ENCODE results near the gene OR2W1.

OR2W1 gene, protein sequence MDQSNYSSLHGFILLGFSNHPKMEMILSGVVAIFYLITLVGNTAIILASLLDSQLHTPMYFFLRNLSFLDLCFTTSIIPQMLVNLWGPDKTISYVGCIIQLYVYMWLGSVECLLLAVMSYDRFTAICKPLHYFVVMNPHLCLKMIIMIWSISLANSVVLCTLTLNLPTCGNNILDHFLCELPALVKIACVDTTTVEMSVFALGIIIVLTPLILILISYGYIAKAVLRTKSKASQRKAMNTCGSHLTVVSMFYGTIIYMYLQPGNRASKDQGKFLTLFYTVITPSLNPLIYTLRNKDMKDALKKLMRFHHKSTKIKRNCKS

DNA sequence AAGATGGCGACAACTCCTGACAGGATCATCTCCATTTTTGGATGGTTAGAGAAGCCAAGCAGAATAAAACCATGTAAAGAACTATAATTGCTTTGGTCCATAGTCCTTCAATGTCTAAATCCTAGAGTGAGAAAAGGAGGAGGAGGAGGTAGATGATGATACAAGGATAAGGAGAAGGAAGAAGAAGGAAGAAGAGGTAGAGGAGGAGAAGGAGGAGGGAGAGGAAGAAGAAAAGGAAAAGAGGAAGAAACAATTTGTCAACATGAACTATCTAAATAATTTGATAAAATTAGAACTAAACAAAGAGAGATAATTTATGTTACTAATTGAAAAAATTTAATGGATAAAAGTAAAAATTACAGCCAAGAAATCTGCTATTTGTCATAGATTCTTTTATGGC, at the start of gene OR2W1:
TSS of gene OR2W1 (minus strand) at position 101 of the 400 bp plus-strand sequence. CDS start at position 101, 0 bp downstream.
- DNase-seq, result no peak

DNA sequence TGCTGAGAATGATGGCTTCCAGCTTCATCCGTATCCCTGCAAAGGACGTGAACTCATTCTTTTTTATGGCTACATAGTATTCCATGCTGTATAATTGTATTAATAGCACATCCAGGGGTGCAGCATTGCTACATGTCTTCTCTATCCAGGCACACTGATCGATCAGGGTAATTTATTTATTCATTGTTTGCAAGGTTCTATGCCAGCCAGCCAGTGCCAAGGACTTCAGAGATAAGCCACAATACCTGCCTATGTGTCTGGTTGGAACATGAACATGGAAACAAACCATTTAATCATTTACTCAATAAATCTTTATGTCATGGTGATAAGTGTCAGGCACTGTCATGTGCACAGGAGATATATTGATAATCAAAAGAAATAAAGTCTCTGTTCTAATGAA, 48.0 kb upstream of the OR2W1 start:
- no peak for DNase-seq

DNA sequence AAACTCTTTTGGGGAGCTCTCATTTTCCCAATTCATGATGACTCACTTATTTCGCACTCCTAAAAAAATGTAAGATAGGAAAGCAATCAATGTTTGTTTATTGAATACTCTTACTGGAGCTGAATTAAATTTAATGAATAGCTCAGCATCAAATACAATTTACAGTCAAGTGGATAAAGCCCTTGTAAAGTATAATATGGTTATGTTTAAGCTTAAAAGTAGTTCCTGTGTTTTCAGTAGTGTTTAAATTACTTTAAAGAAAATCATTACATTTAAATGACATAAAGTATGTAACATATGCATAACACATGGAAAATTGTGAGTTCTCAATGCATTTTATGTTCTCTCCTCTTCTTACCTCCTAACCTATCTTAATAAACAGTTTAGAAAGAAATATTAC, 42.2 kb upstream of the OR2W1 start, which contains the start of gene OR2B3:
TSS of gene OR2B3 (minus strand) at position 101 of the 400 bp plus-strand sequence. CDS start at position 36, 65 bp downstream.
- DNase-seq, result no peak

DNA sequence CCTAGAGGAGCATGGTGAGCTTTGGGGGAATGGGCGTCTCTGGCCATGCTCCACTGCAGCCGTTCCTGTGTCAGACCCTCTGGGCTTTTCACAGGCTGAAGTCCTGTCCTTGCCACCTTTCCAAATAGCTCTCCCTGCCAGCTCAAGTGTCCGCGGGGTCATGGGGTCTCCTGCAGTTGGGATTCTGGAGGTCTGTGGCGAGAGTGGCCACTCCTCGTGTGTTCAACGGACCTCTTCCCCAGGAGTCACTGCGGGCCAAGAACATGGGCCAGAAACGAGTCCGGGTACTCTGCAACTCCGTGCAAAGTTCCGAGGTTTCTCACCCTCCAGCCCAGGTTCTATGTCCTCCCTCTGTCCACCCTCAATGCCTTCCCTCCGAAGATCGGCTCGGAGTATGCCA, 37.5 kb upstream of the OR2W1 start:
- no peak for DNase-seq

DNA sequence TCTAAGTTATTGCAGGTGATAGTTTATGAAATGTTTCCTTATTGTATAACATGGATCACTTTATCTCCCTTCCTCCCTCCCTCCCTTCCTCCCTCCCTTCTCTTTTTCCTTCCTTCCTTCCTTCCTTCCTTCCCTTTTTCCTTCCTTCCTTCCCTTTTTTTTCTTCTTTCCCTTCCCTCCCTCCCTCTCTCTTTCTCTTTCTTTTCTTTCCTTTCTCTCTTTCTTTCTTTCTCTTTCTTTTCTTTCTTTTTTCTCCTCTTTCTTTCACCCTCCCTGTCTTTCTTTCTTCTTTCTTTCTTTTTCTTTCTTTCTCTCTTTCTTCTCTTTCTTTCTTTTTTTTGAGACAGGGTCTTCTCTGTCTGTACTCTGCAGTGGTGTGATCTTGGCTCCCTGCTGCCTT, 36.3 kb upstream of the OR2W1 start:
- DNase-seq, result no peak

DNA sequence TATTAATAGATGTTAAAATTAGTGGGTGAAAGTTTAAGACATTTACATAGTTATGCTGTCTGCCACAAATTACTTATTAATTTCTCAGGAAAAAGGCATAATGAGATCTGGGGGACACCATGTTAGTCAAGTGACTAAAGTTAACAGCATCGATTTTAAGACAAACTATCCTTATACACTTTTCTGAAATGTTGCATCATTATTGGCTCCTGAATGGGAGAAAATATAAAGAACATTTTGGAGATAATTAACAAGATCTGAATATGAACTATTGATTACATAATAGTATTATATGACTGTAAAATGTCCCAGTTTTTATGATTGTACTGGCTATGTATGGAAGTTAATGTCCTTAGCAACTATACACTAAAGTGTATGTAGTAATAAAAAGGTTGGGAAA, 34.2 kb upstream of the OR2W1 start:
- DNase-seq, result no peak

DNA sequence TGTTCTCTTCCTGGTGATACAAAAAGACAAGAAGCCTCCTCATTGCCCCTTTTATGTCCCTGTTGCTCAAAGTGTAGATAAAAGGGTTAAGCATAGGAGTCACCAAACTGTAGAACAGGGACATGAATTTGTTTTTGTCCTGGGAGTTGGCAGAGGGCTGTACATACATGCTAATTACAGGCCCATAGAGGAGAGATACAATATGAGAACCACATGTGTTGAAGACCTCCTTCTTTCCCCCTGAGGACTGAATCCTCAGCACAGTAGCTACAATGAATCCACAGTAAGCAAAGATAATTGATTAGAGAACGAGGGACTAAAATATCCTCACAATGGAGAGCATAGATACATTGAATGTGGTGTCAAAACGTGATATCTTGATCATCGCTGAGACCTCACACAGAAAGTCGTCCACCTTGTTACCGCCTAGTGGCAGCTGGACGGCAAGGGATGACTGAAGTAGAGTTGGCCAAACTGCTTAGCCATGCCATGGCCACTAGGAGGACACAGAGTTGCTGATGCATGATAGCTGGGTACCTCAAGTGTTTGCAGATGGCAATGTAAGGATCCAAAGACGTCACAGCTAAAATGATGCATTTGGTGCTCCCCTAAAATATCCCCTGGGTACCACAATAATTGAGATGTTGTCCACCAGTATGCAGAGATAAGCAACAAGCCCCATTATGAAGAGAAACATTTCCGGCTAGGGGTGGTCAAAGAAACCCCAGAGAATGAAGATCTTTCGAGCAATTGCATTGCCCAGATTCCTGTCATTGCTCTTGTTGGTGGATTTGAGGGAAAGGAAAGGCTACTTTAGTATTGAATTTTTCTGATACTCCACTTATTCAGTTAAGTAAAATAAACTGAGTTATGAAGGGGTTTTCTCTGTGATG, 27.1 kb upstream of the OR2W1 start:
- no peak for DNase-seq

DNA sequence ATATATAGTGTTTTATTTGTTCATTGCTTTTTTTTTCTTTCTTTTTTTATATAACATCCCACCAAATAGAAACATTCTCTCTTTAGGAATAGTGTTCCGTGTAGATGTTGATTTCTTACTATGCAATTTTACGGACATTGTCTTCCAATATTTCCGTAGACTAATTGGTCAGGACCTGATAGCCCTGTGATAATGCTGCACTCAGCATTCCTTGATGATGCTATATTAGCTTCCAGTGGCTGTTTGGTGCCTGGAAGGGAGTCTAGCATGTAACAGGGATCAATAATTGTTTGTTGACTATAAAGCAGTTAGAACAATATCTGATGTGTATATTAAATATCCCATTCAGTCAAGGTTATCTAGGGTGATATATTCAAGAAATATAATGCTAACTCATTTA, 6.7 kb upstream of the OR2W1 start:
- DNase-seq, result no peak

DNA sequence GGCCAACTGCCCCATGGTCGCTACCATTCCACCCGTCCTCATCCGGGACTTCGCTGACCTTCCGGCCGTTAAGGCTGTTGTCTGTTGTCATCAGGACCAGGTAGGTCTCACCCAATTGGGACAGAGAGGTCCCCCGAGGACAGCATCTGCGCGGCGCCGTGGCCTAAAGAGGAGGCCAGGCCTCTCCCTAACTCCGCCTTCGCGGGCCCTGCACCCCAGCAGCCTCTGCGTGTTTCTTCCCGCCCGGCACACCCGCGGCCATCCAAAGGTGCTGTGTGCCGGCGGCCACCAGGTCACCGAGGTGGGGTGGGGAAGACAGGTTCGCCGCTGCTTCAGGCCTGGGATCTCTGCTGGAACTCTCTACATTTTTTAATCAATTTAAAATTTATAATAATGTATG, 9.0 kb downstream of the OR2W1 start:
- no peak for DNase-seq

DNA sequence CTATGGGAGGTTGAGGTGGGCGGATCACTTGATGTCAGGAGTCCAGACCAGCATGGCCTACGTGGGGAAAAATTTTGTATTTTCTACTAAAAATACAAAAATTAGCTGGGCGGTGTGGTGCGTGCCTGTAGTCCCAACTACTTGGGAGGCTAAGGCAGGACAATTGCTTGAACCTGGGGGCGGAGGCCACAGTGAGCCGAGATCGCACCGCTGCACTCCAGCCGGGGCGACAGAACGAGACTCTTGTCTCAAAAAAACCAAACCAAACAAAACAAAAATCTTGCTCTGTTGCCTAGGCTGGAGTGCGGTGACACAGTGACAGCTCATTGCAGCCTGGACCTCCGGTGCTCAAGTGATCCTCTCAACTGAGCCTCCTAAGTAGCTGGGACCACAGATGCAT, 16.2 kb downstream of the OR2W1 start:
- DNase-seq, result no peak

DNA sequence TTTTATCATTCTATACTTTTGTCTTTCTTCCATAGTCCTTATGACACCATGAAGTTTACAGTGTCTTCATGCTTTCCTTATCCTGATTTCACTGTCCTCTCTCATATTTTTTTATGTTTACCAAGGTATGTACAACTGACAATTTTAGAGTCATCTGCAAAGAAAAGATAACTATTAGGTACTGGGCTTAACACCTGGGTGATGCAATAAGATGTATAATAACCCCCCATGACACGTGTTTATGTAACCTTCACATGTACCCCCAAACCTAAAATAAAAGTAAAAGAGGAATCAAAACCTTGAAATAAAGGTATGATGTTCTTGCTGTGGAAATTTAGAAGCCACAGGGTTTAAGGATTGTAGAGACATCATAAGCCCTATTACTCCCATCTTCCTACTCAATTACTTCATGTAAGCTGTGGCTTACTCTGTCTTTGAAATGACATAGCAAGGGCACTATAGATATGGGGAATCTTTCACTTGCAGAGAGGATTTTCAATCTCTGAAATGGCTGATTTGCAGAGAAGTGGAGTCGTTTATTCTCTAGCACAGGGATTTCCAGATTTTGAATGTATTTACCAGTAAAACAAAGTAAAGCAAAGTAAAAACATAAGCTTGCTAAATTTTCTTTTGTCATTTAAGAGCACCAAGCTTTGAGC, 18.9 kb downstream of the OR2W1 start:
- no peak for DNase-seq

DNA sequence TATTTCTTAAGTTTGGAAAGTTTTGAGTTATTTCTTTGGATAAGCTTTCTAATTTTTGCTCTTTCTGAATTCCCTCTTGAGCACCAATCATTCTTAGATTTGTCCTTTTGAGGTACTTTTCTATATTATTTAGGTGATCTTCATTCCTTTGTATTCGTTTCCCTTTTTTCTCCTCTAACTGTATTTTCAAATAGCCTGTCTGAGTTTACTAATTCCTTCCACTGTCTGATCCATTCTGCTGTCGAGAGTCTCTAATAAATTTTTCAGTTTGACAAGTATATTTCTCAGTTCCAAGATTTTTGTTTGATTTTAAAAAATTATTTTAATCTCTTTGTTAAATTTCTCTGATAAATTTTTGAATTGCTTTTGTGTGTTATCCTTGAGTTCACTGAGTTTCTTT, 23.5 kb downstream of the OR2W1 start:
- DNase-seq, result no peak

DNA sequence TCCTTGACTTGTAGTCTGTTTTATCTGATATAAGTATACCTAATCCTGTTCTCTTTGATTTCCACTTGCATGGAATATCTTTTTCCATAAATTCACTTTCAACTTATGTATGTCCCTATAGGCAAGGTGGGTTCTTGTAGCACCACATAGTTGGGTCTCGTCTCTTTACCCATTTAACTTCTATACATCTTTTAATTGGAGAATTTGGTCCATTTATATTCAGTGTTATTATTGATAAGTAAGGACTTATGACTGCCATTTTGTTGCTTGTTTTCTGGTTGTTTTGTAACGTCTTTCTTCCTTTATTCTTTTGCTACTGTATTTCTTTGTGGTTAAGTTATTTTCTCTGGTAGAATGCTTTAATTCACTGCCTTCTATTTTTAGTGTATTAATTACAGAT, 25.3 kb downstream of the OR2W1 start:
- DNase-seq, result no peak

DNA sequence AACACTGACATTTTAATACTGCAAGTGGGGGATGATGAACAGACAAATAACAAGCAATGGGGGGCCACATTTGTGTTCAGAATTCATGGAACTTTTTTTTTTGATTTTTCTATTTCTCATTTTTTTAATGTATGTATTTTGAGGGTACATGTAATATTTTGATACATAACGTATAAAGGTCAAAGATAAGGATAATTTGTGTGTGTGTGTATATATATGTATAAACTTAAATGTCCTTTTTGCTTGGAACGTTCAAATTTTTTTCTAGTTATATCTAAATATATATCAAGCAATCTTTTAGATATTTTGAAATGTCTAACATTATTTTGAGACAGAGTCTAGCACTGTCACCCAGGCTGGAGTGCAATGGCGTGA, 27.6 kb downstream of the OR2W1 start:
- DNase-seq, result no peak

DNA sequence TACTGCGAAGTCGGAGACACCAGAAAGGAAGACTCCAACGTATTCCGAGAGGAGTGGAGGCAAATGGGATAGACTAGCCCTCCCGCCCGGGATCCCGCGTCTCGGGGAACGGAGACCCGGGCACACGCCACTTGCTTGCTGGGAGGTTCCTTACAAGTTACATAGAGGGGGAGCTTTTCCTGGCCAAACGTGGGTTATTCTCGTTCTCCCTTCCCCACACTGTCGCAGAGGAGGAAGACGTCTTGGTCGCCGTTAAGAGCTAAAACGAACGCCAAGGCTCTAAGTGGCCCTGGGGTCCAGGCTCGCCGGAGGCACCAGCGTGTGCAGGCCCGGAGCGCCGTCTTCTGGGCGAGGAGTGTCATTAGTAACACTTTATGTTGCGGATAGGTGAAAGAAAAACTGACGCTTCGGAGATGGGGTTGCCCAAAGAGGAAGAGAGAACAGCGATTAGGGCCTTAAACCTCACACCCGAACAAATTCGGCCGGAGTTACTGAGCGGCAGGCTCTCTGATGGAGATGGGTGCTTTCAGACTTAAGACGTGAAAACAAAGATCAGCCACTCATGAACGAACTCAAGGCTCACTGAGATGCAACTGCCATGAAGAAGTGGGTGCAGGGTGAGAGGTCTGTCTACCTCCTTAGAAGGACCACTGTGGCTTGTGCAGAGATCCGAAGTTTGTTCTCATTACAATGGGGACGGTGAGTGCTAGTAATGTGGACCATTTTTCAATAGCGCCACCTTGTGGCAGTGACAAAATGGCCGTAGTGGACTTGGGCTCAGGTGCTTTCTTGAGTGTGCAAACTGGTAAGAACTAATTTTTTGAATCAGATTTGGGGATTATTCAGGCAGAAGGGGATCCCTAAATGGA, 28.2 kb downstream of the OR2W1 start:
- peak; percentile 85 for DNase-seq

DNA sequence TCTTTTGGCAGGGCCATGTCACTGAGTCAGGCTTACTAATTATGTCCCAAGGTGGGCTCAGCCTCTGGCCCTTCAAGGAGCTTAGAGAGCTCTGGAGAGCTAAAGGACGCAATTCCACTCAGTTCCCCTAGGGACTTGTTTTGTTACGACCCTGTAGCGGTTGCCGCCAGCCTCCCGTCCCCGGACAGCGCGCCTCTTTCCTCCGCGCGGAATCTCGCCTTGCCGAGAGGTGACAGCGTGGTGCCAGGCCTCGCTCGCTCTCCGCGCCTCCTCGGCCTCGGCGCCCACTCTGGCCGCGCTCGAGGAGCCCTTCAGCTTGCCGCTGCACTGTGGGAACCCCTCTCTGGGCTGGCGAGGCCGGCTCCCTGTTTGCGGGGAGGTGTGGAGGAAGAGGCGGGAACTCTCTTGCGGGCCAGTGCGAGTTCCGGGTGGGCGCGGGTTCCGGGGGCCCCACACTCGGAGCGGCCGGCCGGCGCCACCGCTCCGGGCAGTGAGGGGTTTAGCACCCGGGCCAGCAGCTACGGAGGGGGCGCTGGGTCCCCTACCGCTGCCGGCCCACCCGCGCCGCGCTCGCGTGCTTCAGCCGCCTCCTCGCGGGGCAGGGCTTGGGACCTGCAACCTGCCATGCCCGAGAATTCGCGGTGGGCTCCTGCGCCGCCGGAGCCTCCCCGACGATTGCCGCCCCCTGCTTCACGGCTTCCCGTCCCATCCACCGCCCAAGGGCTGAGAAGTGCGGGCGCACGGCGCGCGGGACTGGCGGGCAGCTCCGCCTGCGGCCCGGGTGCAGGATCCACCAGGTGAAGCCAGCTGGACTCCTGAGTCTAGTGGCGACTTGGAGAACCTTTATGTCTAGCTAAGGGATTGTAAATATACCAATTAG, 30.0 kb downstream of the OR2W1 start:
- DNase-seq, result no peak

DNA sequence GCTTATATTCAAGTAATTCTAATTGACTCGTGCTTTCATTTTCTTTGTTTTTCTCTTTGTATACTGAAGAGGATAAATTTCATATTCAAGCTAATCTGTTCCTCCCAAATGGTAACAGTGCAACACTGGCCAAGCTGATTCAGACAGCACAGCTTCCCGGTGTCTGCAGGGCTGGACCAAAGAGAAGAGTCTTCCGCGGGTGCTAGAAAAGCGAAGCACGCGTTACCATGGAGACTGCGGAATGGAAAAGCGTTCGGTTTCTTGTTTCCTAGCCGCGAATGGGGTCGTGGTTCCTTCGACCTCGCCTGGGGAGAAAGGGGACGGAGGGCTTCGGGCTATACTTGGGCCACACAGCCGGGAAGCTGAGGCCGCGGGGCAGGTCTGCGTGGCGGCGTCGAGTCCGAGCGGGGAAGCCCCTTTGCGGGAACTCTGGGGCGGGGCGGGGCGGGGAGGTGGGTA, 33.7 kb downstream of the OR2W1 start:
- DNase-seq, result peak; percentile 39

DNA sequence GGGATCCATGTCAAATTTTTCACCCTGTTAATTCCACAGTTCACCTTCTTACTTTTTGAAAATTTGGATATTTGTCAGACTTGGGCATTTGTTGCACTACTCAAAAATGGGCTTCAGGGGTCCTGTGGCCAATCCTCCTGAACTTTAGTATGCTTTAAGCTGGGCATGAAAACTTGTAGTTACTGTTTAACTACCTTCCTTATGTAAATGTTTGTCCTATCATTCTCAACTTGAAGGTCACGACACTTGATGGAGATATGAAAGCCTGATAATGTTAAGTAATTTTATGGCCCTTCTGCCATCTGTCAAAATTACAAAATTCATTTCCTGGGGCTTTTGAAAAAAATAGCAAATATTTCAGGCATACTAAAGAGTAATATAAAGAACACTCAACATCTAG, 35.6 kb downstream of the OR2W1 start:
- no peak for DNase-seq

DNA sequence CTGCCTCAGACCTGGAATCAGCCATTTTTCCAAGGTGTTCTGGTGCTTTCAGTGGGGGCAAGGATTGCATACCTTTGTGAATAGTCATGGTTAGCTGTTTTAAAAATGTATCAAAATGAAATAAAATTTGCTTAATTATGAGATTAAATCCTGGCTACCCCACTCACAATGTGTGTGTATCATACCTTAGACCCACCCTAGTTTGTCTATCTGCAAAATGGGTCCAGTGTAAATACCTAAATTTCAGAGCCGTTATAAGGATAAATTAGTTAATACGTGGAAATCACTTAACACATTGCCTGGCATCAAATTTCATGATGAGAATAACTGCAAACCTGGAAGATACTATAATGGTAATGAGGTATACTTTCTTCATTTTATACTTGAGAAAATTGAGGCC, 36.9 kb downstream of the OR2W1 start:
- no peak for DNase-seq

DNA sequence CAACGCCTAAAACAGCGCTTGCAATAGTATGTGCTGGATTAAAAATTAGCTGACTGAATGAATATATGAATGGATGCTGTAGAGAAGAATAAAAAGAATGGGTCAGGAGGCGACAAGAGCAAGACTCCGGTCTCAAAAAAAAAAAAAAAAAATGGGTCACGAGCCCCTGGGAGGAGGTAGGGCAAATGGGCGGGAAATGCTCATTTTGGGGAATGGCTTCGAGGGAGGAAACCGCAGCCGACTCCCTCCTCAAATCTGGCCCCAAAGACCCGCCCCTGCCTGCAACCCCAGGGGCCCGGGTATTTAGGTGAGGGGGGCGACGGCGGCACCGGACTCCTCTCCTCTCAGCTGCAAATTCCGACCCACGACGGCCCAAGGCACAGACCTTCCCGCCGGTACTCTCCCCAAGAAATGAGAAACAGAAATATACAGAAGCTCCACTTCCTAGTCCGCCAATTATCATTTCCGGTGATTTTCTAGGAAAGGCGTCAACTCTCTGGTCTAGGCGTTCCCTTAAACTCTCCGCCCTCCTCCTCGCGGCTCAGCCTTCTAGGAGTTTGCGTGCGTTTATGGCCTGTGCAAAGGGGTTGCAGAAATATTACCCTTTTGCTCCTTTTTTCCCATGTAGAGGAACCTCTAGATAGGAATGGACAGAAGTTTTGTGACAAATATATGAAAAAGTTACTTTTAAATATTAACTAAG, 39.6 kb downstream of the OR2W1 start, which contains the start of gene ZNF311:
TSS of gene ZNF311 (minus strand) at position 133 of the 703 bp plus-strand sequence. CDS start 1,361 bp downstream, outside the sequence.
- DNase-seq, result peak; percentile 51

Measured in CD4-positive, alpha-beta T cell treated with Interleukin-4 for 4 hours (primary cell).